PFSK-1 (cell line): ENCODE measurements around the gene SPINT2.

Experiments used
- FOXP2 ChIP-seq: optimal IDR thresholded peaks from 2 replicates; pipeline ENCODE3; 2011; ENCODE audit warnings: borderline replicate concordance, control low read depth, inconsistent platforms; ENCODE audit not compliant: insufficient read depth; ENCODE audit errors: extremely low read length, extremely low read depth
- POLR2AphosphoS5 ChIP-seq: IDR thresholded peaks from 2 replicates; pipeline ENCODE4 v1.6.1; 2012; ENCODE audit warnings: low read depth, mild to moderate bottlenecking, control low read depth, low read length, moderate library complexity
- SIN3A ChIP-seq: IDR thresholded peaks from 2 replicates; pipeline ENCODE4 v1.6.1; 2012; ENCODE audit warnings: mild to moderate bottlenecking, low read length, moderate library complexity, borderline replicate concordance; ENCODE audit not compliant: insufficient read depth
- TAF1 ChIP-seq: IDR thresholded peaks from 2 replicates; pipeline ENCODE4 v1.6.1; 2012; ENCODE audit warnings: low read length, control low read depth, borderline replicate concordance; ENCODE audit not compliant: insufficient read depth
- TF ChIP-seq, protein P1 (sequence below), 2 experiments: IDR thresholded peaks; 2 replicates each; pipeline versions ENCODE4 v1.6.1 to v1.8.0; 2011 to 2012; ENCODE audit warnings: low read depth in 2 of 2, low read length in 2 of 2, control low read depth in 1 of 2, inconsistent platforms in 1 of 2, mild to moderate bottlenecking in 1 of 2, moderate library complexity in 1 of 2; ENCODE audit not compliant: insufficient read depth in 1 of 2

SPINT2 gene

DNA sequence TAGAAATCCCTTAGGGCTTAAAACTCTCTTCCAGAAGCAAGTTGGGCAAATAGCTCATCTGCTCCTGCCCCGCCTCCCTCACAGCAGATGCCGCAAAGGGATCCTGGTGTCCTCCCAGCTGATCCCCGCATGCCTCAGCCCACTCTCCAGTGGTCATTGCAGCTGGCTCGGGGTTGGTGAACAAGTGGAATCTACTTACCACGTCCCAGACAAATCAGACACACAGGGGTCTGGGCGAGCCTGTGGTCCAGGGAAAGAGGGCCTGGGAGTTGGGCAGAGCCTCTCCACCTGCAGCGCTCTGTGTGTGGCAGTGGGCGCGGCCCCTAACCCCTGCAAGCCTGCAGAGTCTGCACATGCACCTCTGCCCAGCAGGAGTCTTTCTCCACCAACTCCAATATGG, 28.9 kb downstream of the SPINT2 start:
- TF ChIP-seq TAF1, result no peak
- no peak for TF ChIP-seq POLR2AphosphoS5
- no peak for TF ChIP-seq FOXP2
- TF ChIP-seq SIN3A, result no peak
- TF ChIP-seq, protein P1, sequence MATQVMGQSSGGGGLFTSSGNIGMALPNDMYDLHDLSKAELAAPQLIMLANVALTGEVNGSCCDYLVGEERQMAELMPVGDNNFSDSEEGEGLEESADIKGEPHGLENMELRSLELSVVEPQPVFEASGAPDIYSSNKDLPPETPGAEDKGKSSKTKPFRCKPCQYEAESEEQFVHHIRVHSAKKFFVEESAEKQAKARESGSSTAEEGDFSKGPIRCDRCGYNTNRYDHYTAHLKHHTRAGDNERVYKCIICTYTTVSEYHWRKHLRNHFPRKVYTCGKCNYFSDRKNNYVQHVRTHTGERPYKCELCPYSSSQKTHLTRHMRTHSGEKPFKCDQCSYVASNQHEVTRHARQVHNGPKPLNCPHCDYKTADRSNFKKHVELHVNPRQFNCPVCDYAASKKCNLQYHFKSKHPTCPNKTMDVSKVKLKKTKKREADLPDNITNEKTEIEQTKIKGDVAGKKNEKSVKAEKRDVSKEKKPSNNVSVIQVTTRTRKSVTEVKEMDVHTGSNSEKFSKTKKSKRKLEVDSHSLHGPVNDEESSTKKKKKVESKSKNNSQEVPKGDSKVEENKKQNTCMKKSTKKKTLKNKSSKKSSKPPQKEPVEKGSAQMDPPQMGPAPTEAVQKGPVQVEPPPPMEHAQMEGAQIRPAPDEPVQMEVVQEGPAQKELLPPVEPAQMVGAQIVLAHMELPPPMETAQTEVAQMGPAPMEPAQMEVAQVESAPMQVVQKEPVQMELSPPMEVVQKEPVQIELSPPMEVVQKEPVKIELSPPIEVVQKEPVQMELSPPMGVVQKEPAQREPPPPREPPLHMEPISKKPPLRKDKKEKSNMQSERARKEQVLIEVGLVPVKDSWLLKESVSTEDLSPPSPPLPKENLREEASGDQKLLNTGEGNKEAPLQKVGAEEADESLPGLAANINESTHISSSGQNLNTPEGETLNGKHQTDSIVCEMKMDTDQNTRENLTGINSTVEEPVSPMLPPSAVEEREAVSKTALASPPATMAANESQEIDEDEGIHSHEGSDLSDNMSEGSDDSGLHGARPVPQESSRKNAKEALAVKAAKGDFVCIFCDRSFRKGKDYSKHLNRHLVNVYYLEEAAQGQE (IDR thresholded peaks at IDR 0.05; ENCODE audit: insufficient read depth in 1 of 2, low read depth in 2 of 2, low read length in 2 of 2), result no peak

DNA sequence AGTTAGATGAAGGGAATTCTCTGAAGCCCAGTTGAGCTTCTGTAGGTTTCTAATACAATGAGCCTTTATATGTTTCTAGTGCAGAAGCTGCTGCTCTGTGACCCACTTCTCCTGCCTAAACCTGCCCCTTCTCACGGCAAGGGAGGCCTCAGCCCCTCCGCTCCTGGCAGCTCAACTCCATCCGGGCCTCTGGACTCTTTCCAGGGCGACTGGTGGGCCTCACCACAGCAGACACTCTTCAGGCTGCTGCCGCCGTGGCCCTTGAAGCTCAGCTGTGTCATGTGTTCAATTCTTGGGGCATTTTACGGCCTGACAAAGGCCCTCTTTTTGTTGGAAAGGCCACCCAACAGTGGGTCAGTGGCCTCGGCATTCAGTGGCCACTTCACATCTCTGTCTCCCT, 29.7 kb downstream of the SPINT2 start:
- TF ChIP-seq TAF1 (no peak), POLR2AphosphoS5 (no peak), FOXP2 (no peak), SIN3A (no peak)
- TF ChIP-seq, protein P1 (IDR thresholded peaks at IDR 0.05; ENCODE audit: insufficient read depth in 1 of 2, low read depth in 2 of 2, low read length in 2 of 2), result no peak

DNA sequence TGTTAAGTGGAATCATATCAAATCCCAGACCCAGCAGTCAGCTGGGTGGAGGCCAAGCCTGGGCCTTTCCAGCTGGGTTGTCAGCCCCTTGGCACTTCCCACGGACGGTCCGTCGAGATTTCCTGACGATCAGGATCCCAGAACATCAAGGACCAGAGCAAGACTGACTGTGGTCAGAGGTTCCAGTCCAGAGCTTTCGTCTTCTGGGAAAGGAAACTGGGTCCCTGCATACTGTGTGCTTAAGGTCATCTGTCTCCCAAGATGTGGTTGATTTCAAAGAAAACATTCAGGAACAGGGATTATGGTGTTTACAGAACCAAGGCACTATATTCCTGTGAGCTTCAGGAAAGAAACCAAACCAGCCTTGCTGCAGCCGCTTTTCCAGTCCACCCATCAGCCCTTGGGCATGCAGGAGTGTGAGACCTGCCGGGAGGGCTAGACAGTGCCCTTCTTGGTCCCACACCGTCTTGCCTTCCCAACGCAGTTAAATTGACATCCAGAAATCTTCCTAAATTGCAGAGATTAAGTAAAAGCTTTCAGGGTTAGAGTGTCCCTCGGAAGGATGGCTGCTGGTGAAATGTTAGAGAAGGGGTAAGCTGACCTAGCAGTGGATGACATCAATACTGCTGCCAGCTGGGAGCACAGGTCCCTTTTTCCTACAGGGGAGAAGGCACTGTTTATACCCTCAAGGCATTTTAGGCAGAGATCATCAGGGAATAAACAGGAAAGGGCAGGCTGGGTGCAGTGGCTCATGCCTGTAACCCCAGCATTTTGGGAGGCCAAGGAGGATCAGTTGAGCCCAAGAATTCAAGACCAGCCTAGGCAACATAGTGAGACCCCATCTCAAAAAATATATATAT, 34.7 kb downstream of the SPINT2 start:
- TF ChIP-seq FOXP2, result no peak
- no peak for TF ChIP-seq SIN3A
- no peak for TF ChIP-seq POLR2AphosphoS5
- TF ChIP-seq, protein P1 (IDR thresholded peaks at IDR 0.05; ENCODE audit: insufficient read depth in 1 of 2, low read depth in 2 of 2, low read length in 2 of 2), result no peak
- TF ChIP-seq TAF1, result no peak

DNA sequence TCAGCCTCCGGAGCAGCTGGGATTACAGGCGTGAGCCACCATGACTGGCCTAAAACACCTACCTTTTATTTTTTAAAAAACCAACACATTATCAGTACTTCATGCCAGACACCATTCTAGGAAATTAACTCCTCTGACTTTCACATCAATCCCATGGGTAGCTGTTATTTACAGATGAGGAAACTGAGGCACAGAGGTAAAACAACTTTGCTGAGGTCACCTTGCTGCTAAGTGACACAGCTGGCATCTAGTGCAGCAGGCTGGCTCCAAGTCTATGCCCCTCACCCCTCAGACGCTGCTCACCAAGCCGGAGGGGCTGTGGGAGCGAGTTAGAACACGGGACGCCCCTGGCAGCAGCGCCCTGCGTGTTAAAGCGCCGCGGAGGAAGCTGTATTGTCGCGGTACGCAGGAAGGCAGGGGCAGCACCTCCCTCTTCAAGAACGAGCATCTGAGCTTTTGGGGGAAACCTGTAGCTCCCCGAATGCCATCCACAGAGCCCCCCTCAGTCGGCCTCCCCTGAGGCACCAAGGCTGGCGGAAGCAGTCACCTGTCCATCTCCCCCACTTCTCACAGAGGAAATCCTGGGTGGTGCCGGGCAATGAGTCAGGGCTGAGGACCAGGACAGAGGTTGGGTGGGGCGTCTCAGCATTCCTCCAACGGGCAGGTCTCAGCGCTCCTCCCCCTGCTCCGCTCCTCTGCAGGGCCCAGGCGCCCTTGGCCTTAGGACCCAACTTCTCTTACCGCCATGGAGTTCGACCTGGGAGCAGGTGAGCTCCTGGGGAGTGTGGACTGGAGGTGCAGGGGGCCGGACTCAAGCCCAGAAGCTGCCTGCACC, 39.4 kb downstream of the SPINT2 start, which contains the start of gene C19orf33:
Gene C19orf33 (plus strand): TSS at position 735 of the 835 bp plus-strand sequence. CDS start 11 bp downstream, at position 746.
- TF ChIP-seq TAF1 (no peak), SIN3A (no peak), POLR2AphosphoS5 (no peak), FOXP2 (no peak)
- TF ChIP-seq, protein P1 (IDR thresholded peaks at IDR 0.05; ENCODE audit: insufficient read depth in 1 of 2, low read depth in 2 of 2, low read length in 2 of 2), result no peak
